Activated T-cell treated with anti-CD3 and anti-CD28 coated beads for 48 hours (primary cell): ENCODE measurements around the gene GLRX.
"Not testable (repeated sequence)": the region's sequence is repeated elsewhere in the genome, so short reads cannot be mapped to it uniquely, and the experiment has no call there.

Source experiments
- DNase-seq: peaks from one replicate; pipeline ENCODE4 v3.0.0-alpha.2; 2020; ENCODE audit warnings: low read depth

Gene GLRX

GRCh38 chr5:95852567-95852966 lies 30.0 kb upstream of the GLRX start:
- DNase-seq: no peak

GRCh38 chr5:95851141-95851540 lies 28.6 kb upstream of the GLRX start:
- not testable (repeated sequence) for DNase-seq

GRCh38 chr5:95850391-95850894 lies 27.9 kb upstream of the GLRX start:
- no peak for DNase-seq

GRCh38 chr5:95848701-95849100 lies 26.2 kb upstream of the GLRX start:
- no peak for DNase-seq

GRCh38 chr5:95847261-95847592 lies 24.7 kb upstream of the GLRX start:
- no peak for DNase-seq

GRCh38 chr5:95846554-95847260 lies 24.2 kb upstream of the GLRX start:
- no peak for DNase-seq

- DNase-seq: no peak
Measured at GRCh38 chr5:95845391-95845790, 22.9 kb upstream of the GLRX start.

GRCh38 chr5:95843733-95844223 lies 21.3 kb upstream of the GLRX start:
- no peak for DNase-seq

GRCh38 chr5:95842854-95843544 lies 20.5 kb upstream of the GLRX start:
- peak; percentile 61 for DNase-seq

GRCh38 chr5:95841914-95842812 lies 19.6 kb upstream of the GLRX start:
- no peak for DNase-seq

GRCh38 chr5:95840956-95841705 lies 18.6 kb upstream of the GLRX start:
- DNase-seq: no peak

GRCh38 chr5:95839658-95840057 lies 17.1 kb upstream of the GLRX start:
- no peak for DNase-seq

GRCh38 chr5:95838556-95838955 lies 16.0 kb upstream of the GLRX start:
- DNase-seq: no peak

- no peak for DNase-seq
Measured at GRCh38 chr5:95838001-95838520, 15.5 kb upstream of the GLRX start.

- DNase-seq: no peak
Measured at GRCh38 chr5:95837492-95837891, 15.0 kb upstream of the GLRX start.

GRCh38 chr5:95836971-95837370 lies 14.4 kb upstream of the GLRX start:
- DNase-seq: not testable (repeated sequence)

GRCh38 chr5:95836544-95836943 lies 14.0 kb upstream of the GLRX start:
- DNase-seq: no peak

- DNase-seq: no peak
Measured at GRCh38 chr5:95835682-95836385, 13.3 kb upstream of the GLRX start.

- no peak for DNase-seq
Measured at GRCh38 chr5:95832664-95833063, 10.1 kb upstream of the GLRX start.

GRCh38 chr5:95830226-95830625 lies 7.7 kb upstream of the GLRX start:
- DNase-seq: no peak

- DNase-seq: no peak
Measured at GRCh38 chr5:95827892-95828246, 5.3 kb upstream of the GLRX start.
